ENCODE results near the gene EYS. TPM values are rescaled to one million over a fixed set of nuclear protein-coding genes. Genes with fewer than 3 reads are reported as not detected.

EYS gene
- total RNA-seq, 1 experiment from 2014 or later: not detected

- in situ Hi-C loops (cut with HindIII; ENCODE audit: low sequenced_read_pairs): no loop called here
Observed at GRCh38 chr6:64926051-64926450, 781.0 kb downstream of the EYS start.

GRCh38 chr6:64920257-64920656 lies 786.8 kb downstream of the EYS start:
- in situ Hi-C loops (cut with HindIII; ENCODE audit: low sequenced_read_pairs): no loop called here
- DNase-seq (ENCODE audit: low spot score): no peak

More at GRCh38 chr6:64926051-64926450, 781.0 kb downstream of the EYS start:
- DNase-seq (ENCODE audit: low spot score): no peak

GRCh38 chr6:64914124-64914523 lies 792.9 kb downstream of the EYS start:
- in situ Hi-C loops (cut with HindIII; ENCODE audit: low sequenced_read_pairs): no loop called here
- DNase-seq (ENCODE audit: low spot score): no peak

GRCh38 chr6:64912966-64913365 lies 794.1 kb downstream of the EYS start:
- in situ Hi-C loops (cut with HindIII; ENCODE audit: low sequenced_read_pairs): no loop called here
- no peak for DNase-seq (ENCODE audit: low spot score)

GRCh38 chr6:64908104-64908503 lies 798.9 kb downstream of the EYS start:
- in situ Hi-C loops (cut with HindIII; ENCODE audit: low sequenced_read_pairs): no loop called here

GRCh38 chr6:64904616-64905015 lies 802.4 kb downstream of the EYS start:
- no peak for DNase-seq (ENCODE audit: low spot score)
- in situ Hi-C loops (cut with HindIII; ENCODE audit: low sequenced_read_pairs): no loop called here

More at GRCh38 chr6:64908104-64908503, 798.9 kb downstream of the EYS start:
- no peak for DNase-seq (ENCODE audit: low spot score)

- no peak for DNase-seq (ENCODE audit: low spot score)
- in situ Hi-C loops (cut with HindIII; ENCODE audit: low sequenced_read_pairs): no loop called here
Observed at GRCh38 chr6:64902596-64902995, 804.4 kb downstream of the EYS start.

GRCh38 chr6:64896939-64897338 lies 810.1 kb downstream of the EYS start:
- no peak for DNase-seq (ENCODE audit: low spot score)
- in situ Hi-C loops (cut with HindIII; ENCODE audit: low sequenced_read_pairs): no loop called here

- DNase-seq (ENCODE audit: low spot score): no peak
- in situ Hi-C loops (cut with HindIII; ENCODE audit: low sequenced_read_pairs): no loop called here
Observed at GRCh38 chr6:64895945-64896344, 811.1 kb downstream of the EYS start.

- in situ Hi-C loops (cut with HindIII; ENCODE audit: low sequenced_read_pairs): no loop called here
Observed at GRCh38 chr6:64890609-64891008, 816.4 kb downstream of the EYS start.

GRCh38 chr6:64889144-64889543 lies 817.9 kb downstream of the EYS start:
- no peak for DNase-seq (ENCODE audit: low spot score)
- in situ Hi-C loops (cut with HindIII; ENCODE audit: low sequenced_read_pairs): no loop called here

More at GRCh38 chr6:64890609-64891008, 816.4 kb downstream of the EYS start:
- DNase-seq (ENCODE audit: low spot score): no peak

- in situ Hi-C loops (cut with HindIII; ENCODE audit: low sequenced_read_pairs): no loop called here
- no peak for DNase-seq (ENCODE audit: low spot score)
Observed at GRCh38 chr6:64874776-64875175, 832.2 kb downstream of the EYS start.

- in situ Hi-C loops (cut with HindIII; ENCODE audit: low sequenced_read_pairs): no loop called here
- no peak for DNase-seq (ENCODE audit: low spot score)
Observed at GRCh38 chr6:64872633-64873032, 834.4 kb downstream of the EYS start.

GRCh38 chr6:64861039-64861651 lies 845.9 kb downstream of the EYS start:
- in situ Hi-C loops (cut with HindIII; ENCODE audit: low sequenced_read_pairs): no loop called here
- DNase-seq (ENCODE audit: low spot score): no peak

GRCh38 chr6:64860203-64860602 lies 846.8 kb downstream of the EYS start:
- in situ Hi-C loops (cut with HindIII; ENCODE audit: low sequenced_read_pairs): no loop called here
- no peak for DNase-seq (ENCODE audit: low spot score)

- no peak for DNase-seq (ENCODE audit: low spot score)
- in situ Hi-C loops (cut with HindIII; ENCODE audit: low sequenced_read_pairs): no loop called here
Observed at GRCh38 chr6:64850121-64850520, 856.9 kb downstream of the EYS start.

GRCh38 chr6:64848467-64848866 lies 858.6 kb downstream of the EYS start:
- no peak for DNase-seq (ENCODE audit: low spot score)
- in situ Hi-C loops (cut with HindIII; ENCODE audit: low sequenced_read_pairs): no loop called here

GRCh38 chr6:64847396-64847795 lies 859.6 kb downstream of the EYS start:
- in situ Hi-C loops (cut with HindIII; ENCODE audit: low sequenced_read_pairs): no loop called here
- DNase-seq (ENCODE audit: low spot score): no peak

GRCh38 chr6:64838726-64839125 lies 868.3 kb downstream of the EYS start:
- DNase-seq (ENCODE audit: low spot score): no peak

GRCh38 chr6:64831680-64832079 lies 875.3 kb downstream of the EYS start:
- in situ Hi-C loops (cut with HindIII; ENCODE audit: low sequenced_read_pairs): no loop called here
- DNase-seq (ENCODE audit: low spot score): no peak

More at GRCh38 chr6:64838726-64839125, 868.3 kb downstream of the EYS start:
- in situ Hi-C loops (cut with HindIII; ENCODE audit: low sequenced_read_pairs): no loop called here

GRCh38 chr6:64817525-64817924 lies 889.5 kb downstream of the EYS start:
- no peak for DNase-seq (ENCODE audit: low spot score)
- in situ Hi-C loops (cut with HindIII; ENCODE audit: low sequenced_read_pairs): no loop called here
